A549 (cell line): ENCODE results near the gene WHRN.

ENCODE experiments used
- CEBPB ChIP-seq, 2 experiments: fragments of >200 bp in 1 of 2; sonication (Bioruptor Twin) in 1 of 2; formaldehyde crosslinking in 1 of 2; IDR thresholded peaks; 2 replicates each; pipeline ENCODE4 v1.6.1; 2012 to 2016
- CTCF ChIP-seq: fragments of >200 bp; sonication (Bioruptor Twin); formaldehyde crosslinking; IDR thresholded peaks from 3 replicates; pipeline ENCODE4 v1.5.1; 2016
- ELK1 ChIP-seq: fragments of 150-350 bp; IDR thresholded peaks from 2 replicates; pipeline ENCODE4 v1.6.1; 2014; ENCODE audit warnings: low read depth, mild to moderate bottlenecking, low read length
- HOXB13 ChIP-seq: fragments of 250-450 bp; sonication (Bioruptor Pico); IDR thresholded peaks from 2 replicates; pipeline ENCODE4 v1.5.0; 2020; ENCODE audit warnings: low read depth, mild to moderate bottlenecking, moderate library complexity
- KDM1A ChIP-seq: fragments of 200-600 bp; sonication (generic); IDR thresholded peaks from 2 replicates; pipeline ENCODE4 v1.6.1; 2016; ENCODE audit warnings: low read depth, mild to moderate bottlenecking
- MAFK ChIP-seq: fragments of 450-650 bp; IDR thresholded peaks from 2 replicates; pipeline ENCODE4 v1.6.1; 2014; ENCODE audit not compliant: partially characterized antibody
- REST ChIP-seq: fragments of 200-600 bp; sonication (generic); IDR thresholded peaks from 2 replicates; pipeline ENCODE4 v1.6.1; 2016; ENCODE audit warnings: antibody characterized with exemption, mild to moderate bottlenecking, moderate library complexity

- TF ChIP-seq REST (no peak), KDM1A (no peak), HOXB13 (CRISPR knock-in tag) (no peak), CEBPB (IDR thresholded peaks at IDR 0.05) (no peak), MAFK (no peak), ELK1 (no peak), CTCF (no peak)
These were observed 17.0 kb upstream of the WHRN start for GRCh38 chr9:114522286-114522685.
